ENCODE measurements around the gene TYW1. TPM values are rescaled to one million over a fixed set of nuclear protein-coding genes. Genes with fewer than 3 reads are reported as not detected.
"Not testable (repeated sequence)": the region's sequence is repeated elsewhere in the genome, so short reads cannot be mapped to it uniquely, and the experiment has no call there.

The TYW1 gene
- total and polyA plus RNA-seq, 2 of the 8 experiments (the other 6 are each of a cell fraction or from before 2014, with no cell fraction given) = 8.8 to 16.2 TPM

- H3K23me2 ChIP-seq (ENCODE audit: low read depth, low read length); H3K23ac ChIP-seq (ENCODE audit: insufficient read length); H3K79me1 ChIP-seq (ENCODE audit: low read depth, low read length); H3K56ac ChIP-seq (replicated peaks; ENCODE audit: insufficient read length, low read depth, low read length); H3K4ac ChIP-seq (replicated peaks; ENCODE audit: insufficient read length, low read depth, low read length); H3K4me2 ChIP-seq (ENCODE audit: insufficient read depth in 1 of 2, low read depth in 2 of 2, low read length in 2 of 2); H2BK12ac ChIP-seq (ENCODE audit: low read depth, low read length); H2AFZ ChIP-seq (ENCODE audit: low read length); H4K91ac ChIP-seq (replicated peaks; ENCODE audit: insufficient read length, low read length); H4K20me1 ChIP-seq (replicated peaks in 1 of 2; ENCODE audit: control insufficient read depth in 1 of 2, insufficient read depth in 2 of 2, low read length in 2 of 2); H2BK120ac ChIP-seq (replicated peaks; ENCODE audit: low read depth, low read length); H3K4me1 ChIP-seq (replicated peaks in 1 of 4; ENCODE audit: control insufficient read depth in 3 of 4, insufficient read depth in 4 of 4, low read length in 3 of 4); H3K79me2 ChIP-seq (ENCODE audit: control insufficient read depth in 1 of 2, insufficient read depth in 2 of 2, low read length in 2 of 2); H2AK5ac ChIP-seq (ENCODE audit: low read depth, low read length); H2BK5ac ChIP-seq (ENCODE audit: low read depth, low read length); H3K27ac ChIP-seq (ENCODE audit: low read depth, low read length); H2BK20ac ChIP-seq (ENCODE audit: low read length); POLR2A ChIA-PET (ENCODE audit: partially characterized antibody); H3K9ac ChIP-seq (replicated peaks in 1 of 4; ENCODE audit: extremely low read depth in 1 of 4, low read depth in 3 of 4, low read length in 3 of 4); H3K4me3 ChIP-seq (ENCODE audit: extremely low read depth in 1 of 4, insufficient read depth in 2 of 4, low read depth in 3 of 4, low read length in 4 of 4); H4K8ac ChIP-seq (ENCODE audit: extremely low read depth, insufficient read depth, low read length); H4K5ac ChIP-seq (ENCODE audit: insufficient read length, low read depth, low read length); H3K36me3 ChIP-seq (ENCODE audit: control insufficient read depth in 2 of 4, insufficient read depth in 4 of 4, low read length in 3 of 4); H3K14ac ChIP-seq (ENCODE audit: insufficient read length); DNase-seq (ENCODE audit: low read depth in 1 of 2, low spot score in 2 of 2); H3K9me3 ChIP-seq (ENCODE audit: insufficient read depth in 2 of 2, low read depth in 1 of 2, low read length in 1 of 2); H2BK15ac ChIP-seq (ENCODE audit: low read length); H3K27me3 ChIP-seq (replicated peaks in 1 of 4; ENCODE audit: control insufficient read depth in 3 of 4, extremely low read depth in 1 of 4, insufficient read depth in 3 of 4, low read length in 3 of 4); H3K18ac ChIP-seq (ENCODE audit: extremely low read depth, low read length): not testable (repeated sequence)
- 44% methylated on average over 2 of the region's 2 CpGs; no CpG with 5 or more reads in 1 of the 2 experiments for whole genome bisulfite sequencing, 2 experiments (ENCODE audit: extremely low coverage in 1 of 2, insufficient coverage in 1 of 2, insufficient read length in 1 of 2, insufficient replicate concordance in 2 of 2, low coverage in 1 of 2, low lambda C conversion rate in 2 of 2, missing lambda C conversion rate in 1 of 2)
- FAIRE-seq = peak; percentile 24
- TF ChIP-seq RAD21 (IDR thresholded peaks at IDR 0.05 in 1 of 2, conservative IDR thresholded peaks at IDR 0.05 in 1 of 2; ENCODE audit: low read depth in 2 of 2, low read length in 2 of 2) = peak in 1 of 2 experiments; percentile 12; a peak in 1 of 4 replicates
- CTCF ChIA-PET (ENCODE audit: partially characterized antibody) = interaction anchor here (0.6 to 1.9 kb wide), 7 partner anchors 8 to 356 kb away, joined by 3 to 8 read pairs (median 4); no protein-coding TSS in a partner anchor
Observed at GRCh38 chr7:67040832-67041231, 44.2 kb downstream of the TYW1 start.

Measured in H1 (cell line).